NCI-H345 treated with DMSO at 0.1 percent for 48 hours (cell line): Measurements from ENCODE around the gene TRMT11.
A peak's percentile ranks its signal among the peaks of the same experiment; 100 is the strongest.
"Not testable (repeated sequence)": the region's sequence is repeated elsewhere in the genome, so short reads cannot be mapped to it uniquely, and the experiment has no call there.

Experiments
- DNase-seq: peaks from one replicate; lab custom pipeline; 2025; ENCODE audit not compliant: unreplicated experiment; lab: John Stamatoyannopoulos, UW

TRMT11 gene

GRCh38 chr6:125986301-125987025 lies at the start of gene TRMT11:
Gene TRMT11, plus strand, starts transcription at chr6:125986540. Its CDS starts 11 bp downstream, at chr6:125986551.
- peak; percentile 91 for DNase-seq

DNA sequence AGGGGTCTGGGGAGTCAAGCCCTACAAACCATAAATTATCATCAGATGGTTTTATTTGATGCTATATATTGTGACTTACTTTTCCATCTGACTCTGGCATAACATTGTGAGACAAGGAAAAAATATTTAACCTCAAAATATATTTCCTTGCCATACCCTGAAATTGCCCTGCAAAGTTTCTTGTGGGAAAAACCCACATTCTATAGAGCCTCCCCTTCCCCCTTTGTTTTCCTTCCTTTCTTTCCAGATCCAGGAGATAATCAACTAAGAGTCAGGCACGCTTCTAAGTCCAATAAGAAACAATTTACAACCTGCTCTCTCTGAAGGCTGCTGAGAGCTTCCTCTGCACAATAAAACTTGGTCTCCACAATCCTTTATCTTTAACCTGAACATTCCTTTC lies 47.3 kb upstream of the TRMT11 start:
- DNase-seq = no peak

GRCh38 chr6:125939791-125940190 lies 46.5 kb upstream of the TRMT11 start:
- no peak for DNase-seq

GRCh38 chr6:125940247-125941041 lies 45.9 kb upstream of the TRMT11 start:
- DNase-seq = no peak

DNA sequence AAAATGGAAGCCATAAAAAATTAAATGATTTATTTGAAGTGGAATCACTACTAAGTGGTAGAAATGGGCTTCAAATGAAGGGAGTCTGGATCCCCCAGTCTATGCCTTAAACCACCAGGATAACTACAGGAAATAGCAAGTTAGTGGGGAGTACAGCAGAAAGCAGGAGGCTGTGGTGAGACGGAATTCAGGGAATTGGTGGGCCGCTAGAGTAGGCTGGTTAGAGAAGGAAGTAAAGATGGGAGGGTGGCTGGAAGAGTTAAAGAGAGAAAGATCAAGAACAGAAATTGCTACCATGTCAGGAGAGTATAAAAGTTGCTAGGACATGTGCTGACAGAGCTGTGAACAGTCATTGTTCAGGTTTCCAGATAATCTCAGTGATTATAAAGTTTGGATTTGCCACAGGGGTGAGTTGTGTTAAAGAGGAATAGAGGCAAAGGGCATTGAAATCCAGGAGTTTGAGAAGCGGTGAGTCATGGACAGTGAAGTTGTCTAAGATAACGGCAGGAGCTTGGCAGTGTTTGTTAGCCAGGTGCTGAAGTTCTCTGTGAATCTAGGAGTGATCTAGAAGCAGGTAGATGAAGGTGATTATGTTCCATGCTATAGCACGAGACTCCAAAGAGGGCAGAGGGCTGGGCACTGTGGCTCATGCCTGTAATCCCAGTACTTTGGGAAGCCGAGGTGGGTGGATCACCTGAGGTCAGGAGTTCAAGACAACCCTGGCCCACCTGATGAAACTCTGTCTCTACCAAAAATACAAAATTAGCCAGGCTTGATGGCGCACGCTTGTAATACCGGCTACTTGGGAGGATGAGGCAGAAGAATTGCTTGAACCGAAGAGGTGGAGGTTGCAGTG lies 43.4 kb upstream of the TRMT11 start:
- DNase-seq = no peak

DNA sequence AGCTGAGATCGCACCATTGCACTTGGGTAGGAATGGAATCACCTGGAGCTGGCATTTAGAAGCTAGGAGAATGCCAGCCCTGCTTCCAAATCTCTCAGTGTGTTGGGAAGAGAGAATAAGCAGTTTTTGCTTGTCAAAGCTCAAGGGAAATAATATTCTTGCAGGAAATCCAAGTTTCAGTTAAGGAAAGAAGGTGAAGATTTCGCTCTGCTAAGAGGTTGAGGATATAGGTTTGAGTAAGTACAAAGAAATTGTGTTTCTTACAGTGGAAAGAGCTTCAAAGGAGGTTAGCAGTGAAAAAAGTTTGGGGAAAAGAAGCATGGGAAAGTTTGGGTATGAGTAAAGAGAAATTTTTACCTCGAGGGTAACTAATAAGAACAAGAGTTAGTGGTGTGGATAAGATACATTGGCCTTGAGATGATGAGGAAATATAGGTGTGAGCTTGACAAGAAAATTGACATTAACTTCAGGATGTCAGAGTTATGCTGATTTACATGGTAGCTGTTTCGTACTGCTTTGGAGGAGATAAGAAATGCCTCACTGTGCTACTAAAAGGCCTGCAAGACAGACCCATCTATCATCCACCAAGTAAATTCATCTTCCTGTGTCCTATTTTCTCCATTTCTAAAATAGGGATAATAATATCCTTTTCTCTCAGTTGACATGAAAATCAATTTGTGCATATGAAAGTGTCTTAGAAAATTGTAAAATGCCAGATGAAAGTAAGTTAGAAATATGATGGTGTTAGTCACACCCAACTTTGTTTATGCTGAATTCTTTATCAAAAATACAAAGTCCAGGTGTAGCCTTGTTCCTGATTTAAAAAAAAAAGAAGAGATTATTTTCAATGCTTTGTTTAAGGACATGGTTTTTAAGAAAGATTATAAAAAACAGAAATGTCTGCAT lies 42.6 kb upstream of the TRMT11 start:
- DNase-seq = no peak

DNA sequence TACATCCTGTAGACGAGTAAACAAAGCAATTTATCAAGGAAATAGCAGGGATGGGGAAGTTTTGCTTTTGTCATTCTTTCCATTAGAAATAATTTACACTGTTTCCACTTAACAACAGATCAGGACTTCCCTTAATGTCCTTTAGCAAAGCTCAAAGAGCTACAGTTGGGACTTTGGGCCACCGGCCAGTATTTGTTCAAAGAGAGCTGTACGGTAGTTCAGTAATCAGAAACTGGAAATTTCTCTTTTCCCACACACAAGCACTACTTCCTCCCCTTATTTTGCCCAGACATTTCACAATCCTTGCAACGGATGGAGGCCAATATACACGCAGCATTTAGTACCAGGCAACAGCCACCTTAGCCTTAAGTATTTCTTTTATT lies 41.9 kb upstream of the TRMT11 start:
- DNase-seq = no peak

DNA sequence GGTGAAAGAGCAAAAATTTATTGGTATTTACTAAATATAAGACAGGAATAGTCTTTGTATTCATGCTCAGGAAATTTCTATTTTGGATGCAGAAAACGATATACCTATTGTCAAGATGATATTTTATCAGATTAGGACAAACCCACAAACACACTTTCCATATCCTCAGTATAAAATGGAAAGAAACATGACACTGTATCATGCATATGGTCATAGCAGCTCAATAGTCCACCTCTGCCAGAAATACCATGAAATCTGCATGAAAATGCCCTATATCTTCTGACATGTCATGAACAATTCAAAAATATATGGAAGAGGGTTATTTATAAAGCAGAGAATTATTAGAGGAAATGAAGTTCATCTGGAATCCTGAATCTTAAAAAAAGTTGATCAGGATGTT lies 41.4 kb upstream of the TRMT11 start:
- no peak for DNase-seq

DNA sequence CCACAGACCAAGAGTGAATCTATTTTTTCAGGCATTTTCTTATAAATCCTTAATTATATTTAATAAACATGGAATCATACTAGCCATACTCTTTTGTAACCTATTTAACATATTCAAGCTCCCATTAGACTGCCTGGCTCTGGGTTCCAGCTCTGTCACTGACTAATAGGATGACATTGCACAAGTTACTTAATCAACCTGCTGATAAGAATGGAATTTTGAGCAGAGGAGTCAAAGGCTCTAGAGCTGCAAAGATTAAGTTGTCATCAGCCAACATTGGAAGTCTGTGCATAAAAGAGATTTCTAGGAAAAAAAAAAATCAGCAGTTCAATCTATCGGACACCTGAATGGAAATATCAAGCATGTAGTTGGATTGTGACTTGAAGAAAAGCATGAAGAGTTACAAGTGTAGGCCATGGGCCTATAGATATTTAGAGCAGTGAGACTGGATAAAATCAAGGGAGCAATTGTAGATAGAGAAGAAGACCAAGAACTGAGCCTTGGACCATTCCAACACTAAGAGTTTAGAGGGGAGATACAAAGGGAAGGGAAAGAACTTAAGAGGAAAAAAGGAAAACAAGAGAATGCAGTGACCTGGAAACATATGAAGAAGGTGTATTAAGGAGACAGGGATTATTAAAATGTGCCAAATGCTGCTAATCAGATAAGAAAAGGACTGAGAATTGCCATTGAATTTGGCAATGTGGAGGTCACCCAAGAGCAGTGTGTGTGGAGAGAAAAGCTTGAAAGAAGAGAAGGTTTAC lies 40.8 kb upstream of the TRMT11 start:
- DNase-seq = no peak

DNA sequence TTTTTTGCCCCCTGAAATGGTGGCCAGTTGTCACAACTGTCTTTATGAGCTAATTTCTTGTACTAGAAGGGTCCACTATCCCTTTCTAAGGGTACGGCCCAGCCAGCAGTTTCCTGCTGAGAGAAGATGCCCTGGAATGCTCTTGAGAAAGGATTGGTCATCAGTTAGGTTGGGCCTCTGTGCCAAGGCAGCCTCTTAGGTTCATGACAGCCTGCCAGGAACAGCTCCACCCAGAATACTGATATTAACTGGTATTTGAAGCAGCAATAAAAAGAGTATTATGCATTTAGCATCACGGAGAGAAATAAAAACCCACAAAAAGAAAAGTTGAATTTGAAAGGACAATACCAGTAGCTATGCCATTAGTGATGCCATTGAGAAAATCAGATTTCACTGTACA lies 38.7 kb upstream of the TRMT11 start:
- DNase-seq = no peak

DNA sequence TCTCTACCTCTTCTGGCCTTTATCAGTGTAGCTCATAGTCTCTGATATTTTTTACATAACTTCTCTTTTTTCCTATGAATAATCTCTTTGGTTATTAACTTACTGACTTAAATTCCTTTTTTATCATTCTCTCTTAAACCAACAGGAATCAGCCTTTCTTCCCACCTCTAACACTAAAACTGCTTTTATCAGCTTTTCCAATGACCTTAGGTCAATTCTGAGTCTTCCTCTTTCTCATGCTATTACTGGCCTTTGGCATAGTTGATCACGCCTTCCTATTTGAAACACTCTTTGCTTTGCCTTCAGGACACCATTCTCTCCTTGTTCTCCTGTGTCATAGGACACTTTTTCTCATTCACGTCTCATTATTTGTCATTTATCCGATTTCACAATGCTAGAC lies 37.9 kb upstream of the TRMT11 start:
- no peak for DNase-seq

- DNase-seq = no peak
Measured at GRCh38 chr6:125949069-125949468, 37.3 kb upstream of the TRMT11 start.

DNA sequence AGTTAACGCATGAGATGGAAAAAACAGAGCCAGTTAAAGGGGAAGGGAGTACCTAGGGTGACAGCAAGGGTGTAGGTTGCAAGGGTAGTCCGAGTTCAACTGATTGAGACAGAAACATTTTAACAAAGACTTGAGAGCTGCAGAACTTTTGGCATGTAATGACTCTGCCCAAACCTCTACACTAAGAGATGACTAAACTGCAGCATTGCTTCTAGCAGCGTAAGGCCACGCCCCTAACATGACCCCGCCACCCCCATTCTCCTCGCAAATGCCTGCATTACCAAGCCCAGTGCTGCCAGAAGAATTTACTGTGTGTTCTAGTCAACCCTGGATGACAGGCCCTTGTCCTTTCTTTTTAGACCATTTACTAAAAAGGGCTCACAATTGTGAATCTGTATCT lies 36.0 kb upstream of the TRMT11 start:
- no peak for DNase-seq

DNA sequence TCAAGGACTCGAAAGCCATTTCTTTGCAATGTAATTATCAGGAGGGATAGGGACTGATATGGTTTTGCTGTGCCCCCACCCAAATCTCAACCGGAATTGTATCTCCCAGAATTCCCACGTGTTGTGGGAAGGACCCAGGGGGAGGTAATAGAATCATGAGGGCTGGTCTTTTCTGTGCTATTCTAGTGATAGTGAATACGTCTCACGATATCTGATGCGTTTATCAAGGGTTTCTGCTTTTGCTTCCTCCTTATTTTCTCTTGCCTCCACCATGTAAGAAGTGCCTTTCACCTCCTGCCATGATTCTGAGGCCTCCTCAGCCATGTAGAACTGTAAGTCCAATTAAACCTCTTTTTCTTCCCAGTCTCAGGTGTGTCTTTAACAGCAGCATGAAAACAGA lies 35.6 kb upstream of the TRMT11 start:
- DNase-seq = not testable (repeated sequence)

DNA sequence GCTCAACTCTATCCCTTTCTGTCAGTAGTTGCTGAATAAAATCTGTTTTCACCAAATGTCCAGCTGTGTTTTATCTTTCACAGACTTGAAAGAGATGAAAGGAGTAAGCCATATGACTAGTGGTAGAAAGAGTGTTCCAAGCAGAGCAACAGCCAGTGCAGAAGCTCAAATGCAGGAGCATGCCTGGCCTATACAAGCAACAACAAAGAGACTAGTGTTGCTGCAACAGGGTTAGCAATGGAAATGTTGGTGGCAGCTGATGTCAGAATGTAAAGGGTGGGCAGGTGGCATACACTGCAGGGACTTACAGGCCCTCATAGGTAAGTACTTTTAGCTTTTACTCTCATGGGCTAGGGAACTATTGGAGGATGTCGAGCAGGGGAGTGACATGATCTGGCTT lies 35.0 kb upstream of the TRMT11 start:
- no peak for DNase-seq

GRCh38 chr6:125952764-125953501 lies 33.4 kb upstream of the TRMT11 start:
- DNase-seq = no peak

- DNase-seq = peak; percentile 7
Measured at GRCh38 chr6:125953502-125953875, 32.9 kb upstream of the TRMT11 start.

DNA sequence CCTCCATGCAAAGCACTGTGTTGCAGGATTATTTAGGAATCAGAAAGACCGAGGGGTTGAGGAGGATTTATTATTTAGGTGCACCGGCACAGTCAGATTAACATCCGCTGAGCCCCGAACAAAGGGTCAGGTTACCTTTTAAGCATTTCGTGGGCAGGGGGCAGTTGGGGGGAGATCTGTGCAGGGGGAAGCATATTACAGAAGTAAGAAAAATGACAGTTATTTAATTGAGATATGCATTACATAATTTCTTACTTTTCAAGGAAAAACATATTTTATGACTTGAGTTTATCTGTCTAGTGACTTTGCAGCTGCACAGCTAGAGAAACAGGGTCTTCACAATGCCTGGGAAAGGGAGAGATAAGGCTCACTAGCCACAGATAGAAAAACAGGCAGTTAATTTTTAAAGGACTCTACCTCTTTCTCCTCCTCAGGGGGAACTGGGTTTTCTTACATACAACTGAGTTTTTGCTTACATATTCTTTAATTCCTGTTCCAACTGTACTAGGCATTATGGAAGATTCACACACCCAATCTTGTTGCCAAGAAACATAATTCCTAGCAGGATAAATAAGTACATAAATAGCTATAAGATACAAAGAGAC lies 31.5 kb upstream of the TRMT11 start:
- DNase-seq = no peak

- no peak for DNase-seq
Measured at GRCh38 chr6:125955973-125956372, 30.4 kb upstream of the TRMT11 start.
